Panc1 (cell line): ENCODE measurements around the gene MADCAM1. TPM values are rescaled to one million over a fixed set of nuclear protein-coding genes. Genes with fewer than 3 reads are reported as not detected.

Source experiments
- ATAC-seq: fragments of 200-7000 bp; cut with Tn5 transposase; 2 replicates; pipeline ENCODE4 v1.9.1; 2020; ENCODE audit warnings: mild to moderate bottlenecking, moderate library complexity
- BruUV-seq: library from RNA; stranded (reverse); fragments of 400-500 nt; replicated peaks from 2 replicates; lab custom pipeline; 2021; lab: Mats Ljungman, UMichigan
- CTCF ChIA-PET: fragments of 300-600 bp; sonication (Branson Sonifier 250); formaldehyde crosslinking; loops from one replicate; lab custom pipeline; 2022; ENCODE audit warnings: antibody characterized with exemption; lab: Charles Lee
- POLR2A ChIA-PET: fragments of 300-600 bp; sonication (Branson Sonifier 250); formaldehyde crosslinking; loops from one replicate; lab custom pipeline; 2022; ENCODE audit warnings: antibody characterized with exemption; lab: Charles Lee
- DNase-seq: peaks from one replicate; pipeline ENCODE4 v3.0.0-alpha.2; 2010; ENCODE audit warnings: low read depth, low spot score
- H3K27ac ChIP-seq: 2 replicates; pipeline ENCODE4 v1.5.1; 2011; ENCODE audit warnings: mild to moderate bottlenecking, low read length, inconsistent platforms
- H3K27me3 ChIP-seq: fragments of 200-500 bp; sonication (Bioruptor generic); 2 replicates; pipeline ENCODE4 v1.6.0; 2014; ENCODE audit warnings: low read length, inconsistent platforms; ENCODE audit not compliant: control insufficient read depth, insufficient read depth
- H3K36me3 ChIP-seq: fragments of 200-500 bp; sonication (Bioruptor generic); 2 replicates; pipeline ENCODE4 v1.5.1; 2014; ENCODE audit warnings: inconsistent platforms, mild to moderate bottlenecking, low read length, moderate library complexity; ENCODE audit not compliant: control insufficient read depth, insufficient read depth
- H3K4me1 ChIP-seq: 2 replicates; pipeline ENCODE4 v1.5.1; 2011; ENCODE audit warnings: inconsistent platforms, mild to moderate bottlenecking, low read length, moderate library complexity; ENCODE audit not compliant: control insufficient read depth, insufficient read depth
- H3K4me3 ChIP-seq, 2 experiments: 2 replicates each; pipeline ENCODE4 v1.5.1; 2011 to 2012; ENCODE audit warnings: low read depth in 2 of 2, low read length in 2 of 2, mild to moderate bottlenecking in 2 of 2, inconsistent platforms in 1 of 2, moderate library complexity in 1 of 2
- H3K9me3 ChIP-seq: fragments of 200-500 bp; sonication (Bioruptor generic); 2 replicates; pipeline ENCODE4 v1.5.1; 2014; ENCODE audit warnings: low read depth, mild to moderate bottlenecking, inconsistent platforms, low read length, moderate library complexity; ENCODE audit not compliant: control insufficient read depth, insufficient read depth
- CTCF ChIP-seq: fragments of 450-650 bp; IDR thresholded peaks from 2 replicates; pipeline ENCODE4 v1.5.1; 2017; ENCODE audit warnings: mild to moderate bottlenecking
- POLR2AphosphoS5 ChIP-seq: IDR thresholded peaks from 2 replicates; pipeline ENCODE4 v1.6.1; 2012; ENCODE audit warnings: mild to moderate bottlenecking, low read depth, low read length, moderate library complexity
- REST ChIP-seq, 2 experiments: IDR thresholded peaks; 2 replicates each; pipeline ENCODE4 v1.6.1; 2011 to 2012; ENCODE audit warnings: low read depth in 2 of 2, control low read depth in 1 of 2, low read length in 1 of 2, mild to moderate bottlenecking in 1 of 2, moderate library complexity in 1 of 2; ENCODE audit not compliant: insufficient read depth in 1 of 2
- SIN3A ChIP-seq: IDR thresholded peaks from 2 replicates; pipeline ENCODE4 v1.6.1; 2012; ENCODE audit warnings: low read depth, mild to moderate bottlenecking, low read length, moderate library complexity, borderline replicate concordance; ENCODE audit not compliant: insufficient read depth
- TCF7L2 ChIP-seq: IDR thresholded peaks from 2 replicates; pipeline ENCODE4 v1.6.1; 2011; ENCODE audit warnings: mild to moderate bottlenecking, low read depth, low read length, inconsistent platforms
- in situ Hi-C: cut with HindIII; loops from 2 replicates; pipeline ENCODE4 v1.10.0; 2016; ENCODE audit warnings: low sequenced_read_pairs, low pct_unique_long_range_greater_than_20kb
- intact Hi-C: fragments of 100-400 bp; cut with micrococcal nuclease; formaldehyde crosslinking; loops from one replicate; pipeline ENCODE4 v1.10.0; 2022; ENCODE audit not compliant: unreplicated experiment
- total RNA-seq: library from RNA; stranded (reverse); gene quantifications from one replicate; pipeline ENCODE4 v1.2.1, GENCODE V29; 2021; ENCODE audit not compliant: unreplicated experiment

MADCAM1 gene
- total RNA-seq, 1 experiment from 2014 or later, result 0.54 TPM

GRCh38 chr19:468587-469256 lies 27.6 kb upstream of the MADCAM1 start:
- in situ Hi-C loops, result no loop called here
- Histone ChIP-seq H3K36me3 (no peaks in the 10 kb centered on the region), H3K27me3 (no peaks in the 10 kb centered on the region), H3K4me3 (no peak overlapping the region), H3K27ac (no peak overlapping the region), H3K4me1 (no peaks in the 10 kb centered on the region), H3K9me3 (no peaks in the 10 kb centered on the region)
- ChIA-PET CTCF (no interaction called here), POLR2A (no interaction called here)
- intact Hi-C loops, result no loop called here
- no TSS peak for BruUV-seq
- ATAC-seq (no peak), DNase-seq (no peak)
- no peak for TF ChIP-seq REST (IDR thresholded peaks at IDR 0.05; ENCODE audit: insufficient read depth in 1 of 2, low read depth in 2 of 2, low read length in 1 of 2)
- no peak for TF ChIP-seq TCF7L2
- TF ChIP-seq SIN3A, result no peak
- no peak for TF ChIP-seq CTCF
- no peak for TF ChIP-seq POLR2AphosphoS5

GRCh38 chr19:469833-470232 lies 26.5 kb upstream of the MADCAM1 start:
- in situ Hi-C loops, result no loop called here
- H3K4me3 ChIP-seq, result no peak overlapping the region
- H3K9me3 ChIP-seq, result no peaks in the 10 kb centered on the region
- CTCF ChIA-PET, result no interaction called here
- no peaks in the 10 kb centered on the region for H3K36me3 ChIP-seq
- H3K27ac ChIP-seq, result no peak overlapping the region
- no TSS peak for BruUV-seq
- POLR2A ChIA-PET, result interaction anchor here (0.7 kb wide), 1 partner anchor 21 kb away, joined by 3 read pairs; no protein-coding TSS in a partner anchor
- H3K4me1 ChIP-seq, result no peaks in the 10 kb centered on the region
- DNase-seq (no peak), ATAC-seq (no peak)
- TF ChIP-seq SIN3A, result no peak
- no peak for TF ChIP-seq TCF7L2
- no peak for TF ChIP-seq POLR2AphosphoS5
- no peak for TF ChIP-seq REST (IDR thresholded peaks at IDR 0.05; ENCODE audit: insufficient read depth in 1 of 2, low read depth in 2 of 2, low read length in 1 of 2)
- no peak for TF ChIP-seq CTCF
- intact Hi-C loops, result no loop called here
- no peaks in the 10 kb centered on the region for H3K27me3 ChIP-seq
